ENCODE results near the gene TSHZ2. TPM values are rescaled to one million over a fixed set of nuclear protein-coding genes. Genes with fewer than 3 reads are reported as not detected.
A peak's percentile ranks its signal among the peaks of the same experiment; 100 is the strongest.

TSHZ2 gene
- total RNA-seq, 1 donor from 2014 or later, result 0.06 TPM

DNA sequence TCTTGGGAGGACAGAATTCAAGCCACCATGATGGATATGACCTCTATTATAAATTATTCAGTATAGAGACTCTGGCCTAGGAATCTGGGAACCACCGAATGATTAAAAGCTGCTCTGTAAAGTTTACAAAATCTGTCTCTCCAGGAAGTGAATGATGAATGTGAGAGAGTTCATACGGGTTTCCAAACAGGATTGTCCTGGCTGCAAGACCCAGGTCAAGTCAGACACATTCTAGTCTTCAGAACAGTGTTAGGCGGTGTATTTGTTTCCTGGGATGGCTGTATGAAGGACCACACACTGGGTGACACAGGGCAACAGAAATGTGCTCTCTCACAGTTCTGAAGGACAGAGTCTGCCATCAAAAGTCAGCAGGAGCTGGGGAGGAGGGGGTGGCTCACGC is 399.1 kb downstream of the TSHZ2 start:
- TF ChIP-seq, protein P1, sequence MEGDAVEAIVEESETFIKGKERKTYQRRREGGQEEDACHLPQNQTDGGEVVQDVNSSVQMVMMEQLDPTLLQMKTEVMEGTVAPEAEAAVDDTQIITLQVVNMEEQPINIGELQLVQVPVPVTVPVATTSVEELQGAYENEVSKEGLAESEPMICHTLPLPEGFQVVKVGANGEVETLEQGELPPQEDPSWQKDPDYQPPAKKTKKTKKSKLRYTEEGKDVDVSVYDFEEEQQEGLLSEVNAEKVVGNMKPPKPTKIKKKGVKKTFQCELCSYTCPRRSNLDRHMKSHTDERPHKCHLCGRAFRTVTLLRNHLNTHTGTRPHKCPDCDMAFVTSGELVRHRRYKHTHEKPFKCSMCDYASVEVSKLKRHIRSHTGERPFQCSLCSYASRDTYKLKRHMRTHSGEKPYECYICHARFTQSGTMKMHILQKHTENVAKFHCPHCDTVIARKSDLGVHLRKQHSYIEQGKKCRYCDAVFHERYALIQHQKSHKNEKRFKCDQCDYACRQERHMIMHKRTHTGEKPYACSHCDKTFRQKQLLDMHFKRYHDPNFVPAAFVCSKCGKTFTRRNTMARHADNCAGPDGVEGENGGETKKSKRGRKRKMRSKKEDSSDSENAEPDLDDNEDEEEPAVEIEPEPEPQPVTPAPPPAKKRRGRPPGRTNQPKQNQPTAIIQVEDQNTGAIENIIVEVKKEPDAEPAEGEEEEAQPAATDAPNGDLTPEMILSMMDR (conservative IDR thresholded peaks at IDR 0.05; ENCODE audit: low read depth, low read length), result no peak
- no peak overlapping the region for H3K4me3 ChIP-seq (ENCODE audit: low read depth, low read length)
- no peak for DNase-seq (ENCODE audit: low read depth)

- TF ChIP-seq, protein P1 (conservative IDR thresholded peaks at IDR 0.05; ENCODE audit: low read depth, low read length), result no peak
- H3K4me3 ChIP-seq (ENCODE audit: low read depth, low read length), result no peak overlapping the region
- DNase-seq (ENCODE audit: low read depth), result no peak
These were observed 403.9 kb downstream of the TSHZ2 start for GRCh38 chr20:53376021-53376420.

DNA sequence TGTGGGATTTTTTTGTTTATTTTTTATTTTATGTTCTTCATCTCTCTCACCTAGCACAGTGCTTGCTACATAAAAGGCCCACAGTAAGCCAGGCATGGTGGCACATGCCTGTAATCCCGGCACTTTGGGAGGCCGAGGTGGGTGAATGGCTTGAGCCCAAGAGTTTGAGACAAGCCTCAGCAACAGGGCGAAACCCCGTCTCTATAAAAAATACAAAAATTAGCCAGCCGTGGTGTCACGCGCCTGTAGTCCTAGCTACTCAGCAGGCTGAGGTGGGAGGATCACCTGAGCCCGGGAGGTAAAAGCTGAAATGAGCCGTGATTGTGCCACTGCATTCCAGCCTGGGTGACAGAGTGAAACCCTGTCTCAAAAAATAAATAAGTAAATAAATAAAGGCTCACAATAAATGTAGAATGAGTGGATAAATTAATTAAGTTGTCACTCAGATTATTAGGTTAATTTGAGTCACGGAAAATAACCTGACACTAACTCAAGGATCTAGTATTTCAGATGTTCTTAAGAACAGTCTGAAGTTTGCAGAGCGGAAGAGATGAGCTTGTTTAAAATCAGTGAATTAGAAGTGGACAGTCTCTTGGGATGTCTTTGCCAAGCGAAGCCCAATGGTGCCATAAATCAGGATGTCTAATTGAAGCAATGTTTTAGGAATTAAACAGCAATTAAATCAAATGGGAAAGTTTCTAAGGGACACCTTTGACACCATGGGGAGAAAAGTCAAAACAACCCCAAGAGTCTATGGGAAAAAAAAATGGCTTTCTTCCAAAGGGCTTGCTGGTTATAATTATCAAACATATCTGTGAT is 407.1 kb downstream of the TSHZ2 start:
- DNase-seq (ENCODE audit: low read depth), result no peak
- no peak overlapping the region for H3K4me3 ChIP-seq (ENCODE audit: low read depth, low read length)
- TF ChIP-seq, protein P1 (conservative IDR thresholded peaks at IDR 0.05; ENCODE audit: low read depth, low read length), result no peak

- TF ChIP-seq, protein P1 (conservative IDR thresholded peaks at IDR 0.05; ENCODE audit: low read depth, low read length), result no peak
- no peak overlapping the region for H3K4me3 ChIP-seq (ENCODE audit: low read depth, low read length)
- DNase-seq (ENCODE audit: low read depth), result no peak
These were observed 407.6 kb downstream of the TSHZ2 start for GRCh38 chr20:53379833-53380120.

GRCh38 chr20:53381568-53382262 is 409.6 kb downstream of the TSHZ2 start:
- no peak for DNase-seq (ENCODE audit: low read depth)
- H3K4me3 ChIP-seq (ENCODE audit: low read depth, low read length), result no peak overlapping the region
- TF ChIP-seq, protein P1 (conservative IDR thresholded peaks at IDR 0.05; ENCODE audit: low read depth, low read length), result peak; percentile 16

GRCh38 chr20:53382263-53382844 is 410.2 kb downstream of the TSHZ2 start:
- H3K4me3 ChIP-seq (ENCODE audit: low read depth, low read length), result no peak overlapping the region
- TF ChIP-seq, protein P1 (conservative IDR thresholded peaks at IDR 0.05; ENCODE audit: low read depth, low read length), result no peak
- no peak for DNase-seq (ENCODE audit: low read depth)
